A673 (cell line): Measurements from ENCODE around the gene PRELP.

Experiments used
- CTCF ChIP-seq: fragments of 300-800, 200-600 bp; sonication (generic); conservative IDR thresholded peaks from 2 replicates; pipeline ENCODE4 v1.5.1; 2017; ENCODE audit warnings: low read depth, mild to moderate bottlenecking, antibody characterized with exemption, low read length, moderate library complexity, mixed read lengths
- EZH2 ChIP-seq: fragments of 200-600 bp; sonication (generic); IDR thresholded peaks from 2 replicates; pipeline ENCODE4 v1.6.1; 2017; ENCODE audit warnings: borderline replicate concordance, low read depth, mild to moderate bottlenecking, mixed read lengths, antibody characterized with exemption, low read length; ENCODE audit not compliant: poor library complexity, severe bottlenecking

GRCh38 chr1:203516906-203517305 lies 41.3 kb downstream of the PRELP start:
- TF ChIP-seq CTCF (no peak), EZH2 (no peak)
